Heart right ventricle (tissue), 16 donors: Measurements from ENCODE around the gene SH3RF3. TPM values are rescaled to one million over a fixed set of nuclear protein-coding genes. Genes with fewer than 3 reads are reported as not detected.

ENCODE experiments used
- ATAC-seq, 8 donors: fragments of 200-7000 bp; cut with Tn5 transposase; one replicate each; pipeline ENCODE4 v1.9.1; 2020; ENCODE audit warnings: mild to moderate bottlenecking in 8 of 8, moderate library complexity in 8 of 8, moderate number of reproducible peaks in 1 of 8
- DNase-seq, 2 donors: peaks; one replicate each; pipeline ENCODE4 v3.0.0-alpha.2; 2020
- H3K27ac ChIP-seq, 10 donors: fragments of 200-600 bp; sonication (generic) in 2 of 10; one replicate each; pipeline versions ENCODE4 v1.5.0 to v1.8.0; 2020 to 2022; ENCODE audit warnings: mild to moderate bottlenecking in 3 of 10
- H3K27me3 ChIP-seq, 7 donors: fragments of 200-600 bp; one replicate each; pipeline ENCODE4 v1.8.0; 2021 to 2022; ENCODE audit warnings: mild to moderate bottlenecking in 2 of 7
- H3K36me3 ChIP-seq, 9 donors: fragments of 200-600 bp; sonication (generic) in 1 of 9; one replicate each; pipeline versions ENCODE4 v1.5.0 to v1.8.0; 2020 to 2022; ENCODE audit warnings: mild to moderate bottlenecking in 2 of 9
- H3K4me1 ChIP-seq, 9 donors: fragments of 200-600 bp; sonication (generic) in 1 of 9; one replicate each; pipeline versions ENCODE4 v1.5.0 to v1.8.0; 2020 to 2022; ENCODE audit warnings: mild to moderate bottlenecking in 4 of 9
- H3K4me3 ChIP-seq, 10 donors: fragments of 200-600 bp; sonication (generic) in 2 of 10; one replicate each; pipeline versions ENCODE4 v1.5.0 to v1.8.0; 2020 to 2022; ENCODE audit warnings: mild to moderate bottlenecking in 7 of 10, moderate library complexity in 2 of 10
- H3K9me3 ChIP-seq, 11 donors: fragments of 200-600 bp in 10 of 11; sonication (generic) in 2 of 11; one replicate each; pipeline versions ENCODE4 v1.5.0 to v1.8.0; 2013 to 2022; ENCODE audit warnings: mild to moderate bottlenecking in 2 of 11, control low read depth in 1 of 11, moderate library complexity in 1 of 11
- CTCF ChIP-seq, 9 donors: fragments of 200-600 bp; sonication (generic) in 2 of 9; IDR thresholded peaks; one replicate each; pipeline versions ENCODE4 v1.5.0 to v1.8.0; 2021 to 2022; ENCODE audit warnings: antibody characterized with exemption in 9 of 9, mild to moderate bottlenecking in 5 of 9, moderate library complexity in 1 of 9
- WGBS, 2 donors: extraction: QIAGEN DNeasy Blood & Tissue Kit; methylation state at CpG; one replicate each; pipeline ENCODE4 v1.1.7; 2013; ENCODE audit warnings: inconsistent platforms in 1 of 2; 5-methylcytosine and 5-hydroxymethylcytosine counted together
- intact Hi-C, 10 donors: fragments of 100-400 bp; cut with DNase I; formaldehyde crosslinking; loops; one replicate each; pipeline versions ENCODE4 v1.11.1 to v1.14.2; 2022
- polyA plus RNA-seq, 2 donors: library from polyadenylated mRNA; stranded (reverse); fragments of 200-250 nt; gene quantifications; one replicate each; pipeline ENCODE4 v1.2.3, GENCODE V29; 2013
- total RNA-seq, 10 donors: library from RNA; stranded (reverse); fragmentation: NEBNext Ultra II Directional in 3 of 10; extraction: Animal tissue kit (Norgen Biotek cat#: 25700) in 3 of 10; gene quantifications; one replicate each; pipeline versions ENCODE4 v1.2.1 to v1.2.4, GENCODE V29; 2021 to 2023
- donor health status: Arrhythmogenic right ventricular cardiomyopathy.
- donor health status: ischemic (EF 13 %, LVEDD 7.1; RV severe dilation, severe dysfunction).
- donor health status: healthy with polysubstance abuse.
- donor health status: DM: no; HTN: yes; CAD: no.
- donor health status: DM: no; HTN: no; CAD: no.
- donor health status: ischemic (EF 25% LVEDD 6.9; RV normal size, moderate dysfunction).
- donor health status: ischemic (EF 25% LVEDD 5.7; RV mildly dilated, moderate dysfunction).
- donor health status: healthy.
- donor health status: DM: yes; HTN: yes; CAD: no.
- donor health status: Ischemic cardiomyopathy.
- donor health status: ischemic (EF 35%, LVEDD 5.7; RV mildly dilated, moderate dysfunction).
- donor health status: nonischemic (EF 11% LVEDD 7.7; RV severe dilation, severe dysfunction).
- donor health status: DM: yes; HTN: yes; CAD: no.
- donor health status: PGD.
- donor health status: ischemic (EF 29% LVEDD 5.4; RV normal size, mild dysfunction).
- donor health status: nonischemic (EF 23%, LVEDD 6.1; RV moderate dilation, normal function).

SH3RF3 gene
- total and polyA plus RNA-seq, 12 donors = 5.0 to 11.5 (median 8.6) TPM

DNA sequence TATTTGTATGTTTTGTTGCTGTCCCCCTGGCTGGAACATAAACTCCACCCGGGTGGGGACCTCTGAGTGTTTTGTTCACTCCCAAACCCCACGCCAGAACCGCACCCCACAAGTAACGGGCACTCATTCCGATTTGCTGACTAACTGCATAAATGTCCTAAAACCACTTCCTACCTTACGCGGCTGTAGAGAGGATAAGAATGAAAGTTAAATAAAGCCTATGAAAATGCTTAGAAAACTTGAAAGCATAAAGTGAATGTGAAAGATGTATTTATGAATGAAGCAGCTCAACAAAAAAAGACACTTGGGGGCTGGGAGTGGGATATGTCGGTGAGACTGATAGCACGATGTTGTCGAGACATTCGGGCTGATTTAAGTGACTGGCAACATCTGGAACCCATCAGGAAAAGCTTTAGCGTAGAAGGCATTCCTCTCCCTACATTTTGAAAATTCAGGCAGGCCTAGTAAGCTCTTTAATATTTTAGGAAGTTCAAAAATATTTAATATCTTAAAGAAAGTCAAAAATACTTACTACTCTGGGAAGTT, 206.7 kb downstream of the SH3RF3 start:
- intact Hi-C loops = loop anchor here in 1 of 10 donors (5.0 kb wide), 1 partner anchor 42 kb away; no protein-coding TSS in a partner anchor
- DNase-seq = no peak
- WGBS, 2 donors = 60 to 67% methylated on average over 12 of the region's 12 CpGs
- no peak for ATAC-seq
- Histone ChIP-seq H3K4me3 (peak overlapping the region in 2 of 10 donors; percentile 1 to 9), H3K36me3 (no peaks in the 10 kb centered on the region), H3K4me1 (peaks cover 6 to 60% (median 26%) of the 10 kb centered on the region in 9 donors), H3K9me3 (no peaks in the 10 kb centered on the region), H3K27me3 (peaks cover 0 to 6% (median 0%) of the 10 kb centered on the region in 7 donors), H3K27ac (no peak overlapping the region)
- TF ChIP-seq CTCF (IDR thresholded peaks at IDR 0.05) = no peak

DNA sequence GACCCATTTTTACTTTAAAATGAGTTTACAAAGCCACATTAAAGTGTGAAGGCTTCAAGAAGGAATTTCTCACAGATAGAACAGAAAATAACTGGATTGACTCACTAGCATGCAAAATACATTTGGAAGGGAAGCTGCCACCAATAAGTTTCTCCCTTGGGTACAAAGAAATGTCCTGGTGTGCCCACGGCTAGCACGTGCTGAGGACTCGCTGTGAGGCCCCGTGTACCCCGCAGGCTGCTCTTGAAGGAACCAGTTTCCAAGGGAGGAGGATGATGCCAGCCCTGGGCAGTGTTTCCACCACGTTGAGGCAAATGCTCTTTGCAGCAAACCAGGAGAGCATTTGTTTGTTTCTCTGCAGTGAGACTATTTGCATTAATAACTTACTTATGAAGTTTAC, 207.3 kb downstream of the SH3RF3 start:
- Histone ChIP-seq H3K4me3 (no peak overlapping the region), H3K36me3 (no peaks in the 10 kb centered on the region), H3K27ac (no peak overlapping the region), H3K27me3 (peaks cover 0 to 6% (median 0%) of the 10 kb centered on the region in 7 donors), H3K4me1 (peaks cover 6 to 55% (median 20%) of the 10 kb centered on the region in 9 donors), H3K9me3 (no peaks in the 10 kb centered on the region)
- intact Hi-C loops = loop anchor here in 1 of 10 donors (5.0 kb wide), 1 partner anchor 41 kb away; no protein-coding TSS in a partner anchor
- no peak for TF ChIP-seq CTCF (IDR thresholded peaks at IDR 0.05)
- ATAC-seq (no peak), DNase-seq (no peak)
- 62 to 87% methylated on average over 6 of the region's 6 CpGs for WGBS, 2 donors

DNA sequence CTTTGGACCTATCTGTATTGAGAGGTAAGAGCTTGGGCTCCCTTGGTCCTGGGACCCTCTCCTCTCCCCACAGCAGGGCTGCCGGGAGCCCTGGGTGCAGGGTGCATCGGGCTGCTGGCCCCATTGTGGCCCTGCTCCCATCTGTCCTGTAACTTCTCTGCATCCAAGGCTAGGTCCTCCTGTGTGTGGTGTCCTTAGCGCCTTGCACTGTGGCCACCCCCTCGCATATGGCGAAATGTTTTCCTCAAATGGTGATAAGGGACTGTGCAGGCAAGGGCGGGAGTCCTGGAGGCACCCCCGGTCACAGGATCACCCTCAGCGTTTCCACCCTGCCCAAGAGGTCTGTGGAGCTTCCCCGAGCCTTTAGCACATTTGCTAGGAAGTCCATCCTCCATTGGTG, 208.2 kb downstream of the SH3RF3 start:
- Histone ChIP-seq H3K4me3 (no peak overlapping the region), H3K36me3 (no peaks in the 10 kb centered on the region), H3K27me3 (peaks cover 0 to under 1% (median 0%) of the 10 kb centered on the region in 7 donors), H3K4me1 (peaks cover 5 to 50% (median 11%) of the 10 kb centered on the region in 9 donors), H3K9me3 (no peaks in the 10 kb centered on the region), H3K27ac (no peak overlapping the region)
- DNase-seq = no peak
- 94 to 97% methylated on average over 9 of the region's 9 CpGs for whole genome bisulfite sequencing, 2 donors
- intact Hi-C loops = loop anchor here in 1 of 10 donors (5.0 kb wide), 1 partner anchor 40 kb away; no protein-coding TSS in a partner anchor
- ATAC-seq = no peak
- TF ChIP-seq CTCF (IDR thresholded peaks at IDR 0.05) = no peak

DNA sequence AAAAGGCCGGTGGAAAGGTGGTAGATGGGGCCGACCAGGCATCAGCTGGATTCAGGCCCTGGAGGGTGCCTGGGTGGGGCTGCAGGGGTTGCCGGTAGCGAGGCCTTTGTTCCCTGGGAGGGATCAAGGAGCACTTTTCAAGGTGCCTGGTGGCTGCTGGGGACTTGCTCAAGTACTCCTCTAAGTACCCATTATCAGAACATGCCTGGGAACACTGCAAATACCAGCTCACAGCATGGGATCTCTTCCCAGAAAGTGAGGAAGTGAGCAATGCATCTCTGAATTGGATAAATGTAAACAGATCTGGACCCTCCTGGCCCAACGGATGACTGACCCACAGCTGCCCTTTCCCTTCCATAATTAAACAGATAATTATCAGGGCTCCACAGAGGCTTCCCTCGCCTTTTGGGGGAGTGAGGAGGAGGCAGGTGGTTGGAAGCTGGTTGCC, 210.5 kb downstream of the SH3RF3 start:
- no peak overlapping the region for H3K4me3 ChIP-seq
- ATAC-seq = peak in 1 of 8 donors; percentile 23
- DNase-seq = no peak
- 84 to 86% methylated on average over 6 of the region's 6 CpGs for WGBS, 2 donors
- H3K4me1 ChIP-seq = peaks cover 0 to 29% (median 0%) of the 10 kb centered on the region in 9 donors
- TF ChIP-seq CTCF (IDR thresholded peaks at IDR 0.05) = no peak
- H3K36me3 ChIP-seq = no peaks in the 10 kb centered on the region
- no peaks in the 10 kb centered on the region for H3K27me3 ChIP-seq
- intact Hi-C loops = loop anchor here in 1 of 10 donors (5.0 kb wide), 1 partner anchor 38 kb away; no protein-coding TSS in a partner anchor
- peak overlapping the region in 1 of 10 donors; percentile 26 for H3K27ac ChIP-seq
- H3K9me3 ChIP-seq = no peaks in the 10 kb centered on the region
